IPS-18a (cell line): ENCODE results near the gene ACTL6A.

ENCODE experiments used
- H3K27ac ChIP-seq: one replicate; pipeline ENCODE4 v1.5.1; 2013; ENCODE audit warnings: low read length
- H3K27me3 ChIP-seq: one replicate; pipeline ENCODE4 v1.6.1; 2013; ENCODE audit warnings: mild to moderate bottlenecking, low read length; ENCODE audit not compliant: control insufficient read depth, insufficient read depth
- H3K36me3 ChIP-seq: one replicate; pipeline ENCODE4 v1.6.1; 2013; ENCODE audit warnings: low read depth, low read length; ENCODE audit not compliant: control insufficient read depth
- H3K4me1 ChIP-seq: one replicate; pipeline ENCODE4 v1.6.1; 2013; ENCODE audit warnings: low read depth, low read length; ENCODE audit not compliant: control insufficient read depth
- H3K4me3 ChIP-seq: one replicate; pipeline ENCODE4 v1.5.1; 2013; ENCODE audit warnings: low read length
- H3K9ac ChIP-seq: one replicate; pipeline ENCODE4 v1.6.1; 2013; ENCODE audit warnings: mild to moderate bottlenecking, low read length, moderate library complexity
- H3K9me3 ChIP-seq: one replicate; pipeline ENCODE4 v1.6.1; 2013; ENCODE audit warnings: low read depth, low read length; ENCODE audit not compliant: control insufficient read depth

ACTL6A gene

DNA sequence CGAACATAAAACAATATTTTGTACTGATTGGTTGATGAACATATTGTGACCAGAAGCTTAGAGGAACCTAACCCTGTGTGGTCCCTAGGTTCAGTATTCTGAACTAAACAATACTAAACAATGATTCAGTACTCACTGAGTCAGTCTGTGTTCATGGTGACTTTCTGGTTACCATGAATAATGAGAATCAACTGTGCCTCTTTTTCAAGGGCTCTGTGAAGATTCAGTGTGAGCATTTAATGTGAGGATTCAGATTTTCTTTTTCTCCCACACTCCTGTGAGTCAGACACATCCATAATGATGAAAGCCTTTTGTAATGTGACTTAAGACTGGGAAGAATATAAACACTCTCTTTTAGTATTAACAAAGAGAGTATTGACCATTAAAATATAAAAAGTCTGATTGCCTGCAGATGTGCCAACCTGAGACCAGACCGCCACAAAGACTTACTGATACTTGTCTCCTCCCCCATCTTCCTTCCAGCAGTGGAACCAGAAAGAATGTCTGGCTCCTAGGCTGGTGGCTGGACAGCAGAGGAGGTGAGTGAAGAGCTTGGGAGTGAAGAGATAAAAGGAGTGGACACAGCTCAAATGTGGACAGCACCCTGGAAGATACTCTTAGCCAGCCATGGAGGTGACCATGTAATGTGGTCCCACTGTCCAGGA is 17.6 kb upstream of the ACTL6A start:
- Histone ChIP-seq H3K36me3 (no peaks in the 10 kb centered on the region), H3K9me3 (no peaks in the 10 kb centered on the region), H3K4me1 (peaks cover 5% of the 10 kb centered on the region), H3K4me3 (no peak overlapping the region), H3K9ac (no peak overlapping the region), H3K27ac (no peak overlapping the region), H3K27me3 (no peaks in the 10 kb centered on the region)

DNA sequence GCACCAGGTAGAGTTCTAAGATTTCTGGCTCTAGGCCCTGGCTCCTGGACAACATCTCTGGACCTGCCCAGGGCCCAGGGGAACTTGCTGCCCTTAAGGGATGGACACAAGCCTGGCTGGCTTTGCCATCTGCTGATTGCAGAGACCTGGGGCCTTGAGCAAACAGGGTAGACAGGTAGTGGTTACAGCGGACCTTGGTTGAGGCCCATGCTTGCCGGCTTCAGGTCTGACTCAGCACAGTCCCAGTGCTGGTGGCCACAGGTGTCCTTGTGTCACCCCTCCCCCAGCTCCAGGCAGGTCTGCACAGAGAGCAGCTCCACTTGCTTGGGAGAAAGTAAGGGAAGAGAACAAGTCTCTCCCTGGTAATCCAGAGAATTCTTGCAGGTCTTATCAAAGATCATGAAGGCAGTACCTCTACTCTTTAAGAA is 15.9 kb upstream of the ACTL6A start:
- H3K9ac ChIP-seq = no peak overlapping the region
- H3K4me1 ChIP-seq = peaks cover 5% of the 10 kb centered on the region
- no peak overlapping the region for H3K4me3 ChIP-seq
- H3K9me3 ChIP-seq = no peaks in the 10 kb centered on the region
- no peaks in the 10 kb centered on the region for H3K36me3 ChIP-seq
- H3K27me3 ChIP-seq = no peaks in the 10 kb centered on the region
- H3K27ac ChIP-seq = no peak overlapping the region

DNA sequence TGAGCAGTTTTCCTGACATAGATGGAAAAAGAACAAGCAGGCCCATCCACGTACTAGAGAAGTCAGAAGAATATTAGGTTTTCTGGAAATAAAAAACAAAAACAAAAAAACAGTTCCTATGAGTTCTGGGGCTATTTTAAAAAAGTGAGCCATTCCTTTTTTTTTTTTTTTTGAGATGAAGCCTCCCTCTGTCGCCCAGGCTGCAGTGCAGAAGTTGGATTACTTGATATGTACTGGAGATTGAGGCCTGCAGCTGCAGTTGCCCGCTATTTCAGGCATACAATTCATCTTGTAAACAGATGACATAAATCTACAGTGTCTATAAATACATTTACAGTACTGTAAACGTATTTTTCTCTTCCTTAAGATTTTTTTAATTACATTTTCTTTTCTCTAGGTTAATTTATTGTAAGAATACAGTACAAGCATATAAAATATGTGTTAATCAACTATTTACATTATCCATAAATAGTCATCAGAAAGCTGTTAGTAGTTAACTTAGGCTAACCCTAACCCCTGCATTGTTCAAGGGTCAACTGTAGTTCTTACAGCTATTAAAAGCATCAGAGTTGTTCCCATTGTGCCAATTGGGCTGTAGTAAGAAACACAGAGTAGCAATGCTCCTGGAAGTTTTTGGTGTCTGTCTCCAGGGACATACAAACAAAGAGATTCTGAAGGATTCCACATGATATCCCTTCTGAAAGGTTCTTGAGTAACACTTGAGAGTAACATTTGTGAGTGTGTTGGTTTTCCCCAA is 11.2 kb upstream of the ACTL6A start:
- H3K27me3 ChIP-seq = no peaks in the 10 kb centered on the region
- H3K27ac ChIP-seq = no peak overlapping the region
- H3K4me3 ChIP-seq = no peak overlapping the region
- H3K9me3 ChIP-seq = no peaks in the 10 kb centered on the region
- H3K4me1 ChIP-seq = peaks cover 5% of the 10 kb centered on the region
- no peaks in the 10 kb centered on the region for H3K36me3 ChIP-seq
- no peak overlapping the region for H3K9ac ChIP-seq

DNA sequence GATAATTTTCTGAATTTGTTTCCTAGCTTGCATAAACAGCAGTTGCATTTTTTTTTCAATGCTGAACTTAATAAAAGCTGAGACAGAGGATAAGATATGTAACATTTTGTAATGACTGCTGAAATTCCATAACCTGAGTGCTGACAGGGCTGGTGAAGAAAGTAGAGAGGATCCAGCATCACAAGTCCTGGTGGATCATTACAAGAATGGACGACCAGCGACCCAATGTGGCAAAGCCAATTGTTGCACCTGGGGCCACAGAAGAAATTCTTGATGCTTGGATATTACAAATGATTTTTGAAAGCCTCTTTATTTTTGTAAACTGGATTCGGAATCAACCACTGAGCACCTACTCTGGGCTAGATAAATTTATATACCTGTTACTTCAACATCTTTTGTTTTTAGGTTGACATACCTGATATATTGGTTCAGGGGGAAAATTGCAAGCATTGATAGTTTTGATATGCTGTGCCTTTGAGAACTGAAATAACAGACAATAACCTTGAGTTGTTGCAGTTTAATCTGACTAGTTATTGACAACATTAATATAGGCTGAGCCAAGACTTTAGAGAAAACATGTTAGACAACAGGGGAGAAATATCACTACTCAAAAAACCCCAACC is 3.9 kb upstream of the ACTL6A start:
- peaks cover under 1% of the 10 kb centered on the region for H3K4me1 ChIP-seq
- no peak overlapping the region for H3K27ac ChIP-seq
- no peaks in the 10 kb centered on the region for H3K27me3 ChIP-seq
- no peak overlapping the region for H3K4me3 ChIP-seq
- no peaks in the 10 kb centered on the region for H3K36me3 ChIP-seq
- no peaks in the 10 kb centered on the region for H3K9me3 ChIP-seq
- no peak overlapping the region for H3K9ac ChIP-seq

DNA sequence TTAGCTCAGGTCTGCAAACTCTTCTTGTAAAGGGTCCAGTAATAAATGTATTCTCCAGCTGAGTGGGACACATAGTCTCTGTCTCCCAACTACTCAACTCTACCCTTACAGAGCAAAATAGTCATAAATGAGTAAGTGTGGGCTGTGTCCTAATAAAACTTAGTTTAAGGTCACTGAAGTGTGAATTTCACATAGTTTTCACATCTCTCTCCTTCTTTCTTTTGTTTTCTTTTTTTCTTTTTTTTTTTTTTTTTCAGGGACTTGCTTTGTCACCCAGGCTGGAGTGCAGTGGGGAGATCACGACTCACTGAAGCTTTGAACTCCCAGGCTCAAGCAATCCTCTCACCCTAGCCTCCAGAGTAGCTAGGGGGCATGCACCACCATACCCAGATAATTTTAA is 1.9 kb upstream of the ACTL6A start:
- H3K36me3 ChIP-seq = no peaks in the 10 kb centered on the region
- no peaks in the 10 kb centered on the region for H3K27me3 ChIP-seq
- no peaks in the 10 kb centered on the region for H3K9me3 ChIP-seq
- H3K9ac ChIP-seq = no peak overlapping the region
- H3K27ac ChIP-seq = no peak overlapping the region
- H3K4me1 ChIP-seq = peaks cover 5% of the 10 kb centered on the region
- no peak overlapping the region for H3K4me3 ChIP-seq

DNA sequence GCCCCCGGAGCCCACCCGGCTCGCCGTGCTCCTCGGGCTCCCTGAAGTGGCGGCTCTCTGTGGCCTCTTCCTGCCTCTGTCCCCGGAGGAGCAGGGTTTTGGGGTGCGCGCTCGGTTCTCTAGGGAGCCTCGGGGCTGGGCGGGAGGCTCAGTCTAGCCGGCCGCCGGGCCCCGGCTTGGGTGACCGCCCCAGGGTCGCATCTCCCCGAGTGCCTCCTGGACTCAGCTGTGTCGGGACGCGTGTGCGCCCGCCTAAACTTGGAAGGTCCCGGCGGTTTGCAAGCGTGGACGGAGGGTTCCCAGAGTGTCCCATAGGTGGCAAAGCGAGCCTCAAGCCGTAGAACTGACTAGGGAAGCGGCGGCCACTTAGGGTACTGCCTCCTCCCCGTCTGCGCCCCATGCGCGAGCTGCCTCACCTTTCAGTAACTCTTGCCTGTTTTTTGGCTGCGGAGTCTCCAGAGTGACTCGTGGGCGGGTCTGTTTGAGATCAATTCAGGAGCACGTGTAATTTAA is 601 bp downstream of the ACTL6A start:
- no peaks in the 10 kb centered on the region for H3K9me3 ChIP-seq
- H3K4me1 ChIP-seq = peaks cover 5% of the 10 kb centered on the region
- peak overlapping the region; percentile 94 for H3K4me3 ChIP-seq
- no peaks in the 10 kb centered on the region for H3K27me3 ChIP-seq
- peak overlapping the region; percentile 92 for H3K9ac ChIP-seq
- H3K36me3 ChIP-seq = no peaks in the 10 kb centered on the region
- H3K27ac ChIP-seq = no peak overlapping the region

DNA sequence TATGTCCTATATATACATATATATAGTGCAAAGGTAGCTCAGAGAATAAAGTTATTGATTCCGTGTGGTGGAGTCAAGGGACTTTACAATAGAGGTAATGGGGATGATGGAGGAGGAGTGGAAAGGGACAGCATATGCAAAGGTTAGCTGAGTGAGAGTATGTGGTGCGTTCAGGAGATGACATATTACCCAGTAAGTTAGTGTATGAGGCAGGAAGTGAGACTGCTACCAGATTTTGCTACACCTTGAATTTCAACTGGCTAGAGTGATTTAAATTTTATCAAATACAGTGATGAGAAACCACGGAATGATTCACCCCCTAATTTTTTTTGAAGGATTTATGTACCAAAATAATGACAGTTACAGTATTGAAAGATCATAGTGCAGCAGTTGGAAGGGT is 2.8 kb downstream of the ACTL6A start:
- Histone ChIP-seq H3K27ac (no peak overlapping the region), H3K9ac (no peak overlapping the region), H3K27me3 (no peaks in the 10 kb centered on the region), H3K4me1 (peaks cover 5% of the 10 kb centered on the region), H3K36me3 (peaks cover 7% of the 10 kb centered on the region), H3K9me3 (no peaks in the 10 kb centered on the region), H3K4me3 (no peak overlapping the region)

DNA sequence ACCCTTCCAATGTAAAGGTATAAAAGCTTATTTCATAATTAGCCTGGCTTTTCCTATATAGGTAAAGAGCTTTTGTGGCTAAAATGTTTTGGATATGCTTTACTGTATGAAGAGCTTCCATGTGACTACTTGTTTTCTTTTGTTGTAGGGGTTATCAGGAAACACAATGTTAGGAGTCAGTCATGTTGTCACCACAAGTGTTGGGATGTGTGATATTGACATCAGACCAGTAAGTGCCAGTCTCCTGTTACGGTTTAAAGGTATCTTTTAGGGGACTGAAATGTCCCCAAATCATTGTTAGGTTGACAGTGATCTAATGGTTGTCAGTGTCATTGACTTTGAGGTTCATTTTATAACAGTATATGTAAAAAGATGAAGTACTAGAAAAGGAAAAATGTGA is 18.3 kb downstream of the ACTL6A start:
- Histone ChIP-seq H3K9ac (no peak overlapping the region), H3K36me3 (peaks cover 74% of the 10 kb centered on the region), H3K9me3 (no peaks in the 10 kb centered on the region), H3K27me3 (no peaks in the 10 kb centered on the region), H3K27ac (no peak overlapping the region), H3K4me3 (no peak overlapping the region), H3K4me1 (no peaks in the 10 kb centered on the region)

GRCh38 chr3:179589143-179589542 is 26.4 kb downstream of the ACTL6A start:
- H3K27ac ChIP-seq = no peak overlapping the region
- H3K4me3 ChIP-seq = no peak overlapping the region
- H3K36me3 ChIP-seq = peaks cover 86% of the 10 kb centered on the region
- no peaks in the 10 kb centered on the region for H3K9me3 ChIP-seq
- no peak overlapping the region for H3K9ac ChIP-seq
- no peaks in the 10 kb centered on the region for H3K4me1 ChIP-seq
- no peaks in the 10 kb centered on the region for H3K27me3 ChIP-seq

DNA sequence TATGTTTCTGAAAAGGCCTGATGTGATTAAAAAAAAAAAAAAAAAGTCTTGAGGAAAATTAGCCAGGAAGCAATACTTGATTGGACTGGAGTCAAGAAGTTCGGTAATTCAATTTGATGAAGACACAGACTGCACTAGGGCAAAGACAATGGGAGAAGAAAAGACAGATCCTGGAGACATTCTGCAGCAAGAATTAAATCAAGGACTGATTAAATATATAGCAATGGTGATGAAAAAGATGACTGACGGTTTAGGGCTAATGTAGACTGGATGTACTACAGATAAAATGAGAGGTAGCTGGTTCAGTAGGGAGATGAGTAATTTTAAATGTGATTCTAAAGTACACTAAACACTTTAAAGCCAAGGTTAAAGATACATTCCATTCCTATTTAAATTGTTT is 27.9 kb downstream of the ACTL6A start:
- H3K27me3 ChIP-seq = no peaks in the 10 kb centered on the region
- no peaks in the 10 kb centered on the region for H3K9me3 ChIP-seq
- H3K4me1 ChIP-seq = no peaks in the 10 kb centered on the region
- H3K27ac ChIP-seq = no peak overlapping the region
- H3K36me3 ChIP-seq = peaks cover 86% of the 10 kb centered on the region
- no peak overlapping the region for H3K9ac ChIP-seq
- no peak overlapping the region for H3K4me3 ChIP-seq

- Histone ChIP-seq H3K4me3 (no peak overlapping the region), H3K9me3 (no peaks in the 10 kb centered on the region), H3K36me3 (peaks cover 85% of the 10 kb centered on the region), H3K4me1 (no peaks in the 10 kb centered on the region), H3K27ac (no peak overlapping the region), H3K27me3 (no peaks in the 10 kb centered on the region), H3K9ac (no peak overlapping the region)
Observed at GRCh38 chr3:179591313-179591712, 28.6 kb downstream of the ACTL6A start.
